ENCODE results near the gene HMCN1.

HMCN1 gene

DNA sequence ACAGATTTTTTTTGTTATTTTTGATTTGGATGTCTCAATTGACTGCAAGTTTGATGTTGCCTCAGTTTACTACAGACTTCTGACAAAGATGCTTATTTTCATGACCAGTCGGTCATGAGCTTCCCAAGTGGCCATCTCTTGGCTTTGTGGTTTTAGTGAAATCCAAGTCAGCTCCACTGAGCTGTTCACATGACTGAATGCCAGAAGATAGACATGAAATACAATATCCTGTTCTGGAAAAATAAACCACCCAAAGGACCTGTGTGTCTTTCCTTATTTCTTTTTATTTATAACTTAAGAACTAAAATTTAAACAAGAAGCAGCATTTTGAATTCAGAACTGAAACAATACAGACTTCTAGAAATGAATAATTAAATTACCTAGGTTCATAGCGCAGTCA lies 89.3 kb downstream of the HMCN1 start:
- no peaks in the 10 kb centered on the region for H3K36me3 Mint-ChIP-seq (ENCODE audit: insufficient read depth)
- ATAC-seq (replicated peaks), result no peak
- H3K4me3 Mint-ChIP-seq, result no peak overlapping the region
- H3K4me1 Mint-ChIP-seq (ENCODE audit: low read depth in 2 of 2), result no peaks in the 10 kb centered on the region
- H3K9me3 Mint-ChIP-seq, result no peaks in the 10 kb centered on the region
- H3K27me3 Mint-ChIP-seq, result peaks cover 11 to 17% of the 10 kb centered on the region in 2 donors
- DNase-seq, result no peak
- H3K27ac Mint-ChIP-seq, result no peak overlapping the region

DNA sequence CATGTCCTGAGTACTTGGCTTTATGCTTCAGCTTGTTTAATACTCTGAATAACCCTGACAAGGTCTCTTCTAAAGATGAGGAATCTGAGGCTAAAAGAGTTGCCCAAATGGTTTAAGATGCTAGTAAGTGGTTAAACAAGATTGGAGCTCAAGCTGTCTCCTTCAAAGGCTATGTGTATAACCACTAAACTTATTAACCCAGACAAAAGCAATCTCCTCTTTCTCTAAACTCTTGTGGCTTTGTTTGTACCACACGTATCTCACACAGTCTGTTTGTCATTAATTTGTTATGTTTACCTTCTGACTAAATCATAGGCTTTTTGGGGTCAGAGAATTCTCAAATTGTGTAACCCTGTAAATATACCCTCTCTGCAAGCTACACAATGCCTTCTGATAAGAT lies 89.9 kb downstream of the HMCN1 start:
- no peak overlapping the region for H3K4me3 Mint-ChIP-seq

DNA sequence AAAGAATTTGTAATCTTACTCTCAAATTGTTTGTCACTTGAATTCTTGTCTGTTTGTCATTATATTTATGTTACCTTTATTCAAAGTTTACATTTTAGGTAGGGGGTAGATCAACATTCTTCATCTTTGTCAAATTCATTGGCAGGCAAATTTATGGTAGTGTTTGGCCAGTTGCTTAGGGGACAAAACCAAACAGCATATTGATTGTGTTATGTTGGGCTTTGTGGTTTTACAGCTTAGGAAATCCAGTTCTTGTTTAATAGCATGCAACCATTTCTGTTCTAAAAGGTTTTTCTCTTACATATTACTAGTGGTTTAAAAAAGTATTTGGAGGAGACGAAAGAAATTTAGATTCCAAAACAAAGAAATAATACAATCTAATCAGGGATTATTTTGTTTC lies 91.4 kb downstream of the HMCN1 start:
- Mint-ChIP-seq H3K4me1 (ENCODE audit: low read depth in 2 of 2) (no peaks in the 10 kb centered on the region), H3K27ac (no peak overlapping the region), H3K36me3 (ENCODE audit: insufficient read depth) (no peaks in the 10 kb centered on the region), H3K27me3 (peaks cover 23 to 29% of the 10 kb centered on the region in 2 donors), H3K4me3 (no peak overlapping the region), H3K9me3 (no peaks in the 10 kb centered on the region)
- no peak for DNase-seq
- no peak for ATAC-seq (replicated peaks)

More for the DNA sequence above, 89.9 kb downstream of the HMCN1 start:
- peaks cover 11 to 17% of the 10 kb centered on the region in 2 donors for H3K27me3 Mint-ChIP-seq
- H3K36me3 Mint-ChIP-seq (ENCODE audit: insufficient read depth), result no peaks in the 10 kb centered on the region
- H3K9me3 Mint-ChIP-seq, result no peaks in the 10 kb centered on the region
- H3K27ac Mint-ChIP-seq, result no peak overlapping the region
- H3K4me1 Mint-ChIP-seq (ENCODE audit: low read depth in 2 of 2), result no peaks in the 10 kb centered on the region
- DNase-seq (no peak), ATAC-seq (replicated peaks) (no peak)

DNA sequence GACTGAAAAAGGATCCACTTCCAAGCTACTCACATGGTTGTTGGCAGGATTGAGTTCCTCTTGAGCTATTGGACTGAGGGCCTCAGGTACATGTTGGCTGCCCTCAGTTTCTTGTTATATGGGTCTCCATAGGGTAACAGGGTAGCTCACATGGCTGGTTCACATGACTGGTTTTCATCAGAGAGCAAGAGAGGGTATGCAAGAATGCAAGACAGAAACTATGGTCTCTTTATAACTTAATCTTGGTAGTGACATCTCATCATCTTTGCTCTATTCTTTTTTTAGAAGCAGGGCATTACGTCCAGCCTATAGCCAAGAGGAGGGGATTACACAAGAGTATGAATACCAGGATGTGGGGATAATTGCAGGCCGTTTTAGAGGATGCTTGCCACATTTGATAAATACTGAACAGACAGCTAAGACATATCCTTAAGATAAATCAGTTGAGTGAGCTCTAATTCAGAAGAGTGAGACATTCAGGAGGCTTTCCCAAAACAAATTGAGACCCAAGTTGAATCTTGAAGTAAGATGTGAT lies 100.2 kb downstream of the HMCN1 start:
- H3K36me3 Mint-ChIP-seq (ENCODE audit: insufficient read depth), result no peaks in the 10 kb centered on the region
- H3K4me3 Mint-ChIP-seq, result no peak overlapping the region
- no peak for ATAC-seq (replicated peaks)
- H3K27ac Mint-ChIP-seq, result no peak overlapping the region
- H3K4me1 Mint-ChIP-seq (ENCODE audit: low read depth in 2 of 2), result no peaks in the 10 kb centered on the region
- DNase-seq, result no peak
- H3K9me3 Mint-ChIP-seq, result no peaks in the 10 kb centered on the region
- peaks cover 12 to 13% of the 10 kb centered on the region in 2 donors for H3K27me3 Mint-ChIP-seq

DNA sequence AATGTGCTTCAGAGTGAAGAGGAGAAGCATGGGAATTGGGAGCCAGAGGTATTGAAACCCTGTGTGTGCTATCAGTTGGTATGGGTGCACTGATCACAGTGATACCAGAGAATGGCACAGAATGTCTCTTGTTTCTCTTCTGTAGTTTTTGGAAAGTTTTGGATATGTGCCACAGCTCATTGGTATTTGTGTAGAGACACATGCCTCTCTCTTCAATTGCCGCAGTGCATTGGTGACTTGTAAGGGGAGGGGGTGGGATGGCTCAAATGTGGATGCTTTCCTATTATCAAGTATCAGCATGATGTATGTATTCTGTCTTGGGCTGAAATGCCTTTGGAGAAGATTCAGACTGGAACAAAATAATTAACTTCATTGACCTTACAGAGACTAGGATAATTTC lies 101.0 kb downstream of the HMCN1 start:
- Mint-ChIP-seq H3K27me3 (peaks cover 4 to 12% of the 10 kb centered on the region in 2 donors), H3K9me3 (no peaks in the 10 kb centered on the region), H3K27ac (no peak overlapping the region), H3K4me3 (no peak overlapping the region), H3K36me3 (ENCODE audit: insufficient read depth) (no peaks in the 10 kb centered on the region), H3K4me1 (ENCODE audit: low read depth in 2 of 2) (no peaks in the 10 kb centered on the region)
- no peak for ATAC-seq (replicated peaks)
- DNase-seq, result no peak

DNA sequence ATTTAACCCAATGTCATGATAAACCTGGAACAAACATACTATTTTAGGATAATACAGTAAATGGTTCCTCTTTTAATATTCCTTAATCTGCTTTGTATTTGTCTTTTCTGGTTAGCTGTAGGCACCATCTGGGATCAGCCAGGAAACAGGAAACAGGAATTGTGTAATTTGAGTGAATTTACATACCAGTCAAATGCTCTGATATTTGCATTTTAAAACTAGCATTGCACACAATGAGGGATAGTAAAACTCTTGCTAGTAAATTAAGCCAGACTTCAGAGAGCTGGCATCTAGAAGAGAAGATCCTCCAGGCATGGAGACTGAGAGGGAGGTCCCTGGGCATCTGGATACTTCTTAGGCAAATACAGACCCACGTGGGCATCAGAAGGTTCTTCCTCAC lies 103.5 kb downstream of the HMCN1 start:
- Mint-ChIP-seq H3K9me3 (no peaks in the 10 kb centered on the region), H3K27ac (no peak overlapping the region), H3K27me3 (peaks cover 6 to 7% of the 10 kb centered on the region in 2 donors), H3K36me3 (ENCODE audit: insufficient read depth) (no peaks in the 10 kb centered on the region), H3K4me1 (ENCODE audit: low read depth in 2 of 2) (no peaks in the 10 kb centered on the region), H3K4me3 (no peak overlapping the region)
- ATAC-seq (replicated peaks) (no peak), DNase-seq (no peak)

DNA sequence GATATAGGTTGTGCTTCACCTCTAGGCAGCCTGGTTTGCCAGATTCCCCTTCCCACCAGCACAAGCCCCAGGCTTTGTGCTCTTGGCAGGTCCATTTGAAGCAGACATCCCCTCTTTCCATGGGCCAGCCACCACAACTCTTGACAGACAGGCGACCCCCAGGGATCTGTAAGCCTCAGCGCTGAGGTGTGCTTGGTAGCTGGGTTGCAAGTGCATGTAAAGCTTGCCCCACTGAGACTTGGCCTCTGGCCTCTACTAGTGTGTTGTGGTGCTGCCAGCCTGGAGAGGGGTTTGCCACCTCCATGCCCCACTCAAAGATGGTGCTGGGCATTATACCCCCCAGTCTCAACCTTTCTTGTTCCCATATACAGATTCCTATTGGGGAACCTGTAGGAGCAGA lies 103.9 kb downstream of the HMCN1 start:
- Mint-ChIP-seq H3K27ac (no peak overlapping the region), H3K4me1 (ENCODE audit: low read depth in 2 of 2) (no peaks in the 10 kb centered on the region), H3K27me3 (peaks cover 6 to 7% of the 10 kb centered on the region in 2 donors), H3K9me3 (no peaks in the 10 kb centered on the region), H3K4me3 (no peak overlapping the region), H3K36me3 (ENCODE audit: insufficient read depth) (no peaks in the 10 kb centered on the region)
- ATAC-seq (replicated peaks) (no peak), DNase-seq (no peak)

DNA sequence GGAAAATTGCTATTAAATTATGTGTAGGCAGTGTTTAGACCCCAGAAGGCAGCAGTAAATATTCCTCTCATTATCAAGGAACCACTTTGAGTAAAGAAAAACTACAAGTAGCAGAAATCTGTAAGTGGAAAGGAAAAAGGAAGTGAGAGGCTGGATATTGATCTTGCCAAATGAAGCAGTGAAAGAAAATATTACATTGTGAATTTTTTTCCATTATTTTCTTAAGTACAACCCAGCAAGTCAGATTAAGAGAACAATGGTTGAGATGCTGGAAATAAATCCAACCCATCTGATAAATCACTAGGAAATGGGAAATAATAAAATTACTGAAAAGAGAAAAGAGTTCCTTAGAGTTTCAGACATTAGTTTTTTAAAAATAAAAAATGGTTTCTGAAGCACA lies 106.7 kb downstream of the HMCN1 start:
- no peaks in the 10 kb centered on the region for H3K4me1 Mint-ChIP-seq (ENCODE audit: low read depth in 2 of 2)
- DNase-seq, result no peak
- no peaks in the 10 kb centered on the region for H3K36me3 Mint-ChIP-seq (ENCODE audit: insufficient read depth)
- peaks cover 6 to 7% of the 10 kb centered on the region in 2 donors for H3K27me3 Mint-ChIP-seq
- H3K4me3 Mint-ChIP-seq, result no peak overlapping the region
- H3K9me3 Mint-ChIP-seq, result no peaks in the 10 kb centered on the region
- no peak for ATAC-seq (replicated peaks)
- H3K27ac Mint-ChIP-seq, result no peak overlapping the region

DNA sequence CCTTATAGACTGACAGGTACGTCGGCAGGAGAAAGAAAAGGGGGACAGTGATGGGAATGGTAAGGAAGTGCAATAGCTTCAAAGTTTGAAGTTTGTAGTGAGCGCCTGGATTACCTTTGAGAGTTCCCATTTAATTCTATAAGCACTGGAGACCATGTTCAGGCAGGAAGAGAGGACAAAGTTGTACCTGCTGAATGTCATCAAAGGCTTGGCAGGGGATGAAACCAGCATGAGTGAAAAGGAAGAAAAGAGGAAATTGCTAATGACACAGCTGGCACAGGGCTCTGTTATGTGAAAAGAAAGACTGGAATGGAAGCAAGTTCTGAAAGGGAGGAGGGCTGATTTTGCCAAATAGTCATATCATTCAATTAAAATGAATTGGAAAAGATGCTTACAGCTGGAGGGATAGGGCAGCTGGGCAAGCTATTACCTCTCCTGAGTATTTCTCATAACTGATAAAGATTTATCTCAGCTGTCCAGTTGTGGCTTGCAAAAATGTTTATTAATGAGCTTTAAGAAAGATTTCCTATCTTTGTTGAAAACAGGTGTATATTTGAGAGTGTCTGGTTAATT lies 109.2 kb downstream of the HMCN1 start:
- H3K27ac Mint-ChIP-seq, result no peak overlapping the region
- no peaks in the 10 kb centered on the region for H3K4me1 Mint-ChIP-seq (ENCODE audit: low read depth in 2 of 2)
- H3K9me3 Mint-ChIP-seq, result no peaks in the 10 kb centered on the region

DNA sequence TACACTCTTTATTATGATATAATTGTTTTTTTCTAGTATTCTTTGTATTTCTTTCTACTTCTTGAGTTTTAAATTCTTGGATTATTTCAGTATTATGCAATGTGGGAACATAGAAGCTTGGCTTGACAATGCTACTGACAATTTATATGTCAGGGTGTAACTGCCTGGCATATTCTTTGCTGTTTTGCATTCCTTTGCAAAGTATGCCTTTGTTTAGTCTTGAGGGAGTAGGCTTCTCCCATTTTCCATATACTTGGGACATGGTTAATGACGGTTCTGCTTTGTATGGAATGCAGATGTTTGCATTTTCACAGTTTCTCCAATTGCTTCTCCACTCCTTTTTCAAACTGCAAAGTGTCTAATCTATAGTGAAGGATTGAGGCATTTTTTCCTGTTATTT lies 109.8 kb downstream of the HMCN1 start:
- Mint-ChIP-seq H3K36me3 (ENCODE audit: insufficient read depth) (no peaks in the 10 kb centered on the region), H3K4me3 (no peak overlapping the region), H3K4me1 (ENCODE audit: low read depth in 2 of 2) (no peaks in the 10 kb centered on the region), H3K27me3 (peaks cover 6 to 7% of the 10 kb centered on the region in 2 donors), H3K27ac (no peak overlapping the region), H3K9me3 (no peaks in the 10 kb centered on the region)
- ATAC-seq (replicated peaks) (no peak), DNase-seq (no peak)

More for the DNA sequence above, 109.2 kb downstream of the HMCN1 start:
- ATAC-seq (replicated peaks) (no peak), DNase-seq (no peak)
- Mint-ChIP-seq H3K36me3 (ENCODE audit: insufficient read depth) (no peaks in the 10 kb centered on the region), H3K27me3 (peaks cover 6 to 7% of the 10 kb centered on the region in 2 donors), H3K4me3 (no peak overlapping the region)

DNA sequence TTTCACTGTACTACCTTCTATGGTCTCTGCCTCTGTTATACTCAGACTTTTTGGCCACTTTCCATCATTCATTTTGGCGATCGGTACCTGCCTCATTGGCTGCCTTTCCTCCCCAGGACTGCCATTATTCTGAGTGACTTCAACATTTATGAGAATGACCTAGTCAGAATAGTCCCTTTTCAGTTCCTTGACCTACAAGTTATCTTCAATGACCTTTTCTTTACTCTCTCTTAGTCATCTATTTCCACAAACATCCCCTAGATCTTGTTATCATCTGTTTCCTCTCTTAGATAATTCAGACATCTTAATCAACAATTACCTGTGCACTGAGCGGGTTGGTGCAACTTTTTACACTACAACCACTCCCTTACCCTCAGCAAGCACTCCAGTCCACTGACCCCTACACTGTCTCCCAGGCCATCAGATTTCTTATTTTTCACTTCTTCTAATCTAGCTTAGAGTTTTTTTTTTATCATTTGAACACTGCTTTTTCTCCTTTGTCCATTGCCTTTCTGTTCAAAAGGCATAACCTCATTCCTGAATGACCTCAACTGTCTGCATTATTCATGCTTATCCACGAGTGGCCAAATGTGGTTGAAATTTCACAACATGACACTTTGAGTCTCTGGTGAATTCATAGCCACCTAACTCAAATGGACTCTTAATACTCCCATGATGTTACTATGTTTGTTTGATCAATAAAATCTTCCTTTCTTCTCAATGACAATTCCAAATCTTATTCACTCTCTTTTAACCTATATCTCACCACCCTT lies 112.7 kb downstream of the HMCN1 start:
- DNase-seq (no peak), ATAC-seq (replicated peaks) (no peak)
- Mint-ChIP-seq H3K27me3 (no peaks in the 10 kb centered on the region), H3K27ac (no peak overlapping the region), H3K9me3 (no peaks in the 10 kb centered on the region), H3K36me3 (ENCODE audit: insufficient read depth) (no peaks in the 10 kb centered on the region), H3K4me3 (no peak overlapping the region), H3K4me1 (ENCODE audit: low read depth in 2 of 2) (no peaks in the 10 kb centered on the region)

DNA sequence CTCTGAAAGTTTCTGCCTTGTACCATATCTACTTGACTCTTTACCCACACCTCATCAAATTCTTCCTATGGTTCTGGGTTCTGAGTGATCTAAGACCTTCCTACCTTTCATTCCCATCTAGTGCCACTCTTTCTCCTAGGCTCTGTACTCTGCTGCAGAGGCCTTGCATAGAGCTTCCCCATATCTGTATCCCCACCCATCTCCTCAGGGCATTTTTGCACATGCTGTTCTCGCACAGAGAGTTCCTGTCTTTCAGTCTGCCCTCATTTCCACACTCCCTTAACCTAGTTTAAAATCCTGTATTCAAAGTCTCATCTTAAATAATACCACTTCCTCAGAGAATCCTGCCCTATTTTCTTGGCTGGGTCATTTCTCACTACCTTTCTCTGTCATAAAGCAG lies 114.8 kb downstream of the HMCN1 start:
- ATAC-seq (replicated peaks), result no peak
- no peaks in the 10 kb centered on the region for H3K4me1 Mint-ChIP-seq (ENCODE audit: low read depth in 2 of 2)
- H3K36me3 Mint-ChIP-seq (ENCODE audit: insufficient read depth), result no peaks in the 10 kb centered on the region
- no peaks in the 10 kb centered on the region for H3K27me3 Mint-ChIP-seq
- no peak for DNase-seq
- no peak overlapping the region for H3K4me3 Mint-ChIP-seq
- no peaks in the 10 kb centered on the region for H3K9me3 Mint-ChIP-seq
- no peak overlapping the region for H3K27ac Mint-ChIP-seq

DNA sequence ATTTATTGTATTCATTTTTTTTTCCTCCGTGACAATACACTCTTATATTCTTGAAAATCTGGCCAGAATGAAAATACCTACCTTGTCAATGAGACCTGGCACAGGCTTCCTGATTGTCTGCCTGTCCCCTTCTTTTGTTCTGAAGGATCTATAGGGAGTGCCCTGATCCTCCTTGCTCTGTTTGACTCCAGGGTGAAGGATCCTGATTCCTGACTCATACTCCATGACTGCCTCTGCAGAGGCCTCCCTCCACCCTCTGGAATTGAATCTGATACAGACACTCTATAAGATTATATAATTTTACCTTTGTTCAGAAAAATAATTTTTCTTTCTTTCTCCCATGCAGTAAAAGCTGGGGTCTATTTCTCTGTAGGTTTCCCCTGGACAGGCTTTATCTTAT lies 116.2 kb downstream of the HMCN1 start:
- DNase-seq, result no peak
- ATAC-seq (replicated peaks), result no peak
- Mint-ChIP-seq H3K4me3 (no peak overlapping the region), H3K9me3 (no peaks in the 10 kb centered on the region), H3K27me3 (no peaks in the 10 kb centered on the region), H3K36me3 (ENCODE audit: insufficient read depth) (no peaks in the 10 kb centered on the region), H3K27ac (no peak overlapping the region), H3K4me1 (ENCODE audit: low read depth in 2 of 2) (no peaks in the 10 kb centered on the region)

DNA sequence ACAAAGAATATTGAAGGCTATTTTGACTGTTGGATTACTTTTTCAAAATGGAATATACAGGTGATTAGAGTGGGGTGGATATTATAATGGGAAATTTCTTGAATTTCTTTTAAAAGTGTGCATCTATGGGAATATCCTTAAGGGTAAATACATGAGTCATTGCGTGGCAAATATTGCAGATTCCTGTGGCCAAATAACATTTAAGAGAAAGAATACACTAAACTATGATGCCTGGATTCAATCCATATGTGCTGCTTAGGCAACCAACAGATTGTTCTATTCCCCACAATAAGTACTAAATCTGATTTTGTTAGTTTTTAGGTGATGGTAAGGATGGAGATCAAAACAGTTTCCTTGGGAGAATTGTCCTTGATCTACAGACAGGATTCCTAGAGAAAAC lies 119.5 kb downstream of the HMCN1 start:
- no peak overlapping the region for H3K27ac Mint-ChIP-seq
- DNase-seq (no peak), ATAC-seq (replicated peaks) (no peak)
- no peaks in the 10 kb centered on the region for H3K4me1 Mint-ChIP-seq (ENCODE audit: low read depth in 2 of 2)
- H3K27me3 Mint-ChIP-seq, result no peaks in the 10 kb centered on the region
- no peak overlapping the region for H3K4me3 Mint-ChIP-seq
- H3K9me3 Mint-ChIP-seq, result no peaks in the 10 kb centered on the region
- H3K36me3 Mint-ChIP-seq (ENCODE audit: insufficient read depth), result no peaks in the 10 kb centered on the region
